K562 (cell line): ENCODE data around the gene STX12. TPM values are rescaled to one million over a fixed set of nuclear protein-coding genes. Genes with fewer than 3 reads are reported as not detected.
"Not testable (repeated sequence)": the region's sequence is repeated elsewhere in the genome, so short reads cannot be mapped to it uniquely, and the experiment has no call there.

Experiments used
- ATAC-seq: fragments of 200-7000 bp; cut with Tn5 transposase; 3 replicates; pipeline ENCODE4 v1.9.1; 2020; ENCODE audit warnings: moderate library complexity
- BruUV-seq: library from RNA; stranded (reverse); fragments of 400-500 nt; replicated peaks from 2 replicates; lab custom pipeline; 2021; lab: Mats Ljungman, UMichigan
- CTCF ChIA-PET: fragments of 300-600 bp; formaldehyde crosslinking; extraction: SDS; loops from one replicate; lab custom pipeline; 2021; ENCODE audit warnings: low intra/inter-chr PET ratio; lab: Yijun Ruan, JAX
- POLR2A ChIA-PET: fragments of 300-600, 350-650 bp; sonication (Branson Sonifier 250); formaldehyde crosslinking; extraction: SDS; loops from one replicate; lab custom pipeline; 2021; ENCODE audit warnings: antibody characterized with exemption, inconsistent platforms; lab: Yijun Ruan, JAX
- DNase-seq, 4 experiments: peaks; one replicate each; pipeline versions ENCODE4 v3.0.0 to v3.0.0-alpha.2; 2011 to 2018; ENCODE audit warnings: low spot score in 3 of 4, mixed read lengths in 3 of 4; ENCODE audit errors: extremely low read depth in 1 of 4
- FAIRE-seq: peaks from 2 replicates; lab custom pipeline; 2011; peaks lifted over from hg19 to GRCh38; lab: Jason Lieb, UNC
- H2AFZ ChIP-seq: 2 replicates; pipeline ENCODE4 v1.6.0; 2011; ENCODE audit warnings: low read depth, low read length, control low read depth, inconsistent platforms
- H3K27ac ChIP-seq: fragments of 200-600 bp; 3 replicates; pipeline ENCODE4 v1.8.0; 2011; ENCODE audit warnings: low read depth, mild to moderate bottlenecking, control low read depth, inconsistent platforms, low read length, moderate library complexity, mixed read lengths; ENCODE audit errors: extremely low read depth
- H3K27me3 ChIP-seq, 2 experiments: fragments of 300-600 bp in 1 of 2; 2 replicates in 1 of 2; 3 replicates in 1 of 2; pipeline versions ENCODE4 v1.6.0 to v1.8.0; 2011; ENCODE audit warnings: inconsistent platforms in 2 of 2, low read length in 2 of 2, mild to moderate bottlenecking in 1 of 2, mixed read lengths in 1 of 2, moderate library complexity in 1 of 2; ENCODE audit not compliant: control insufficient read depth in 2 of 2, insufficient read depth in 2 of 2
- H3K36me3 ChIP-seq: fragments of 300-600 bp; 3 replicates; pipeline ENCODE4 v1.8.0; 2011; ENCODE audit warnings: mild to moderate bottlenecking, low read length, inconsistent platforms; ENCODE audit not compliant: control insufficient read depth, insufficient read depth
- H3K4me1 ChIP-seq, 2 experiments: fragments of 200-600 bp in 1 of 2; replicated peaks in 1 of 2; 2 replicates in 1 of 2; 3 replicates in 1 of 2; pipeline versions ENCODE4 v1.5.1 to v1.8.0; 2011; ENCODE audit warnings: inconsistent platforms in 2 of 2, low read length in 2 of 2, mild to moderate bottlenecking in 1 of 2, mixed read lengths in 1 of 2, moderate library complexity in 1 of 2; ENCODE audit not compliant: control insufficient read depth in 2 of 2, insufficient read depth in 2 of 2
- H3K4me2 ChIP-seq: 2 replicates; pipeline ENCODE4 v1.6.1; 2011; ENCODE audit warnings: low read length, control low read depth, inconsistent platforms, mixed read lengths; ENCODE audit not compliant: insufficient read depth
- H3K4me3 ChIP-seq: fragments of 200-600 bp; sonication (generic), shearing (Covaris generic); 2 replicates; pipeline ENCODE4 v1.5.1; 2016; ENCODE audit warnings: control low read depth, inconsistent platforms
- H3K79me2 ChIP-seq: fragments of 200-600 bp; 3 replicates; pipeline ENCODE4 v1.8.0; 2011; ENCODE audit warnings: low read length, inconsistent platforms; ENCODE audit not compliant: control insufficient read depth, insufficient read depth
- H3K9ac ChIP-seq, 2 experiments: 2 replicates each; pipeline versions ENCODE4 v1.6.0 to v1.6.1; 2011; ENCODE audit warnings: low read depth in 2 of 2, low read length in 2 of 2, control low read depth in 1 of 2, inconsistent platforms in 1 of 2, mild to moderate bottlenecking in 1 of 2, mixed read lengths in 1 of 2; ENCODE audit not compliant: insufficient read depth in 1 of 2
- H3K9me1 ChIP-seq: one replicate; pipeline ENCODE4 v1.6.0; 2011; ENCODE audit warnings: inconsistent platforms, mild to moderate bottlenecking, low read length, moderate library complexity; ENCODE audit not compliant: control insufficient read depth, insufficient read depth
- H3K9me3 ChIP-seq: replicated peaks from 2 replicates; pipeline ENCODE4 v1.5.1; 2011; ENCODE audit warnings: low read depth, low read length, inconsistent platforms; ENCODE audit not compliant: control insufficient read depth, insufficient read depth
- H4K20me1 ChIP-seq: replicated peaks from 2 replicates; pipeline ENCODE4 v1.6.1; 2011; ENCODE audit warnings: low read length, inconsistent platforms, mixed read lengths; ENCODE audit not compliant: control insufficient read depth, insufficient read depth
- ATF4 ChIP-seq: fragments of 450-650 bp; formaldehyde crosslinking; IDR thresholded peaks from 2 replicates; pipeline ENCODE4 v1.4.0; 2022; ENCODE audit warnings: mild to moderate bottlenecking, moderate library complexity
- CEBPG ChIP-seq, 3 experiments: fragments of 200-800 bp in 1 of 3; sonication (Bioruptor generic) in 1 of 3; sonication (generic) in 1 of 3; formaldehyde crosslinking in 1 of 3; IDR thresholded peaks in 2 of 3; conservative IDR thresholded peaks in 1 of 3; 2 replicates each; pipeline versions ENCODE4 v1.6.1 to v1.8.0; 2016 to 2022; ENCODE audit warnings: missing compliant biosample characterization in 2 of 3, missing genetic modification characterization in 2 of 3, mild to moderate bottlenecking in 1 of 3, missing genetic modification reagents in 1 of 3
- MGA ChIP-seq: fragments of 450-650 bp; IDR thresholded peaks from 2 replicates; pipeline ENCODE4 v1.6.1; 2016; ENCODE audit warnings: mild to moderate bottlenecking, moderate library complexity
- WGBS: fragments of 100-300 bp; shearing (Covaris generic); methylation state at CpG from one replicate; pipeline ENCODE4 v1.1.6; 2016; ENCODE audit warnings: low coverage, mixed read lengths; ENCODE audit not compliant: insufficient coverage; ENCODE audit errors: missing lambda C conversion rate; 5-methylcytosine and 5-hydroxymethylcytosine counted together
- in situ Hi-C: fragments of 300-500 bp; cut with MboI; formaldehyde crosslinking; loops from 4 replicates; pipeline ENCODE4 v1.15.0; 2018; ENCODE audit warnings: inconsistent platforms, mixed read lengths
- intact Hi-C: fragments of 100-400 bp; cut with micrococcal nuclease; formaldehyde crosslinking; loops from 2 replicates; pipeline ENCODE4 v1.14.2; 2022
- polyA plus RNA-seq, 8 experiments: library from polyadenylated mRNA; depleted of rRNA in 4 of 8; stranded (reverse) in 5 of 8; unstranded in 3 of 8; fragments of >200 nt; fragmentation: Nextera tagmentation in 2 of 8; fragmentation: Illumina TruSeq in 1 of 8; extraction: Ambion mirVana in 2 of 8; extraction: Trizol in 1 of 8; gene quantifications; 2 replicates each; pipeline versions ENCODE4 v1.2.1 to v1.2.3, GENCODE V29; 2011 to 2014; ENCODE audit warnings: inconsistent platforms in 1 of 8, missing spikeins in 1 of 8
- total RNA-seq, 7 experiments: library from RNA; depleted of rRNA in 6 of 7; stranded (reverse); fragments of >200 nt in 6 of 7; fragmentation: Illumina TruSeq in 2 of 7; extraction: Trizol in 2 of 7; gene quantifications; 2 replicates each; pipeline versions ENCODE4 v1.2.1 to v1.2.3, GENCODE V29; 2011 to 2021; ENCODE audit warnings: low replicate concordance in 1 of 7

The STX12 gene
- total and polyA plus RNA-seq, 9 of the 15 experiments (the other 6 are each of a cell fraction or from before 2014, with no cell fraction given): 16.9 to 31.3 (median 25.7) TPM

GRCh38 chr1:27807385-27807784 is 34.4 kb downstream of the STX12 start (continued):
- no peak for TF ChIP-seq MGA
- TF ChIP-seq ATF4 (CRISPR knock-in tag): 0 out of 2 replicates have a peak, but pooled peaks have one; percentile 46
- TF ChIP-seq CEBPG (CRISPR knock-in tag; IDR thresholded peaks at IDR 0.05): peak; percentile 64; the same call in 1 of the 2 replicates
- TF ChIP-seq CEBPG (tag; conservative IDR thresholded peaks at IDR 0.05 in 1 of 2, IDR thresholded peaks at IDR 0.05 in 1 of 2): peak; percentile 79 to 88

- H3K9me1 ChIP-seq, H4K20me1 ChIP-seq, CTCF ChIA-PET, H3K9me3 ChIP-seq, H3K27ac ChIP-seq, H2AFZ ChIP-seq, H3K79me2 ChIP-seq, in situ Hi-C loops, H3K4me1 ChIP-seq, H3K4me2 ChIP-seq, FAIRE-seq, H3K4me3 ChIP-seq, H3K27me3 ChIP-seq, intact Hi-C loops, DNase-seq, BruUV-seq, ATAC-seq, H3K9ac ChIP-seq: not testable (repeated sequence)
- 90% methylated on average over 3 of the region's 3 CpGs for WGBS
- POLR2A ChIA-PET: interaction anchor here (0.9 kb wide), 1 partner anchor 22 kb away, joined by 3 read pairs; the partner anchor contains the start of gene PPP1R8
- H3K36me3 ChIP-seq: peaks cover 24% of the 10 kb centered on the region
Measured at GRCh38 chr1:27808131-27808530, 35.1 kb downstream of the STX12 start.
